Mesenchymal stem cell (in vitro differentiated cells and primary cell): Measurements from ENCODE around the gene BPIFB6.

Source experiments
- DNase-seq: peaks from one replicate; pipeline ENCODE4 v3.0.0-alpha.2; 2013
- H2AFZ ChIP-seq: one replicate; pipeline ENCODE4 v1.6.1; 2013; ENCODE audit warnings: low read depth, mild to moderate bottlenecking, control low read depth, inconsistent platforms, low read length, moderate library complexity
- H2AK5ac ChIP-seq: 2 replicates; pipeline ENCODE4 v1.6.1; 2013; ENCODE audit warnings: low read length, moderate library complexity, mild to moderate bottlenecking, inconsistent platforms; ENCODE audit not compliant: severe bottlenecking
- H2BK120ac ChIP-seq: one replicate; pipeline ENCODE4 v1.6.1; 2013; ENCODE audit warnings: low read depth, mild to moderate bottlenecking, inconsistent platforms, low read length, moderate library complexity
- H2BK12ac ChIP-seq, 2 experiments: one replicate each; pipeline ENCODE4 v1.6.1; 2013; ENCODE audit warnings: inconsistent platforms in 2 of 2, low read length in 2 of 2, mild to moderate bottlenecking in 2 of 2, moderate library complexity in 2 of 2, control low read depth in 1 of 2
- H2BK15ac ChIP-seq: one replicate; pipeline ENCODE4 v1.6.1; 2013; ENCODE audit warnings: mild to moderate bottlenecking, low read depth, inconsistent platforms; ENCODE audit not compliant: poor library complexity, severe bottlenecking
- H2BK5ac ChIP-seq: 2 replicates; pipeline ENCODE4 v1.6.1; 2013; ENCODE audit warnings: low read depth, mild to moderate bottlenecking, low read length, control low read depth, inconsistent platforms; ENCODE audit not compliant: poor library complexity, severe bottlenecking
- H3K14ac ChIP-seq, 2 experiments: one replicate each; pipeline ENCODE4 v1.6.1; 2013; ENCODE audit warnings: inconsistent platforms in 2 of 2, low read length in 2 of 2, control low read depth in 1 of 2, mild to moderate bottlenecking in 1 of 2, moderate library complexity in 1 of 2
- H3K18ac ChIP-seq, 2 experiments: one replicate each; pipeline ENCODE4 v1.6.1; 2013; ENCODE audit warnings: inconsistent platforms in 2 of 2, low read length in 2 of 2, control low read depth in 1 of 2, low read depth in 1 of 2, mild to moderate bottlenecking in 1 of 2
- H3K23ac ChIP-seq, 2 experiments: one replicate each; pipeline ENCODE4 v1.6.1; 2013; ENCODE audit warnings: inconsistent platforms in 2 of 2, low read length in 2 of 2, mild to moderate bottlenecking in 2 of 2, moderate library complexity in 2 of 2, control low read depth in 1 of 2
- H3K27ac ChIP-seq: 2 replicates; pipeline ENCODE4 v1.5.1; 2013; ENCODE audit warnings: mild to moderate bottlenecking, moderate library complexity, low read length, control low read depth, inconsistent platforms; ENCODE audit not compliant: poor library complexity, severe bottlenecking
- H3K27me3 ChIP-seq, 2 experiments: 2 replicates each; pipeline versions ENCODE4 v1.6.1 to v1.7.0; 2013; ENCODE audit warnings: low read length in 2 of 2, mild to moderate bottlenecking in 2 of 2, moderate library complexity in 2 of 2, control low read depth in 1 of 2, inconsistent platforms in 1 of 2; ENCODE audit not compliant: control insufficient read depth in 1 of 2, insufficient read depth in 1 of 2
- H3K36me3 ChIP-seq, 2 experiments: 2 replicates each; pipeline versions ENCODE4 v1.6.1 to v1.7.0; 2013; ENCODE audit warnings: low read length in 2 of 2, control low read depth in 1 of 2, inconsistent platforms in 1 of 2, low read depth in 1 of 2, mild to moderate bottlenecking in 1 of 2; ENCODE audit not compliant: insufficient read depth in 2 of 2, control insufficient read depth in 1 of 2
- H3K4ac ChIP-seq, 2 experiments: one replicate each; pipeline ENCODE4 v1.6.1; 2013; ENCODE audit warnings: inconsistent platforms in 2 of 2, low read length in 2 of 2, mild to moderate bottlenecking in 2 of 2, moderate library complexity in 2 of 2, control low read depth in 1 of 2, low read depth in 1 of 2
- H3K4me1 ChIP-seq: 2 replicates; pipeline ENCODE4 v1.6.1; 2013; ENCODE audit warnings: low read depth, low read length, control low read depth; ENCODE audit not compliant: control insufficient read depth, insufficient read depth
- H3K4me2 ChIP-seq: 2 replicates; pipeline ENCODE4 v1.6.1; 2013; ENCODE audit warnings: low read length, mild to moderate bottlenecking, inconsistent platforms; ENCODE audit not compliant: poor library complexity, severe bottlenecking
- H3K4me3 ChIP-seq, 2 experiments: 2 replicates each; pipeline versions ENCODE4 v1.5.1 to v1.7.0; 2013; ENCODE audit warnings: low read length in 2 of 2, mild to moderate bottlenecking in 2 of 2, control low read depth in 1 of 2, low read depth in 1 of 2; ENCODE audit not compliant: insufficient read depth in 1 of 2
- H3K79me1 ChIP-seq: replicated peaks from 2 replicates; pipeline ENCODE4 v1.6.1; 2013; ENCODE audit warnings: mild to moderate bottlenecking, control low read depth, low read length, inconsistent platforms; ENCODE audit not compliant: poor library complexity, severe bottlenecking
- H3K9ac ChIP-seq: 2 replicates; pipeline ENCODE4 v1.7.0; 2013; ENCODE audit warnings: mild to moderate bottlenecking, low read length, moderate library complexity
- H3K9me3 ChIP-seq: 2 replicates; pipeline ENCODE4 v1.7.0; 2013; ENCODE audit warnings: mild to moderate bottlenecking, low read length; ENCODE audit not compliant: control insufficient read depth
- H4K8ac ChIP-seq: one replicate; pipeline ENCODE4 v1.6.1; 2013; ENCODE audit warnings: inconsistent platforms, mild to moderate bottlenecking, low read length, moderate library complexity
- H4K91ac ChIP-seq: one replicate; pipeline ENCODE4 v1.6.1; 2013; ENCODE audit warnings: mild to moderate bottlenecking, low read length, inconsistent platforms
- WGBS: methylation state at CpG from one replicate; pipeline ENCODE4 v1.1.7; 2013; ENCODE audit warnings: mixed read lengths; 5-methylcytosine and 5-hydroxymethylcytosine counted together

BPIFB6 gene

GRCh38 chr20:33084722-33085121 lies 53.3 kb downstream of the BPIFB6 start:
- Histone ChIP-seq H3K4me3 (no peak overlapping the region), H3K23ac (no peak overlapping the region), H2AK5ac (no peak overlapping the region), H2BK5ac (no peak overlapping the region), H3K14ac (no peak overlapping the region), H2AFZ (no peak overlapping the region), H3K4me2 (no peak overlapping the region), H3K18ac (no peak overlapping the region), H3K27ac (no peak overlapping the region), H3K27me3 (peaks cover 11 to 65% of the 10 kb centered on the region in 2 experiments), H4K8ac (no peak overlapping the region), H4K91ac (no peak overlapping the region), H3K36me3 (peaks cover 0 to 3% of the 10 kb centered on the region in 2 experiments), H3K9ac (no peak overlapping the region), H3K9me3 (no peaks in the 10 kb centered on the region), H3K4ac (no peak overlapping the region), H2BK120ac (no peak overlapping the region), H3K4me1 (no peaks in the 10 kb centered on the region), H2BK12ac (no peak overlapping the region), H3K79me1 (no peaks in the 10 kb centered on the region), H2BK15ac (no peak overlapping the region)
- no peak for DNase-seq
- WGBS, result 95% methylated on average over 13 of the region's 15 CpGs

DNA sequence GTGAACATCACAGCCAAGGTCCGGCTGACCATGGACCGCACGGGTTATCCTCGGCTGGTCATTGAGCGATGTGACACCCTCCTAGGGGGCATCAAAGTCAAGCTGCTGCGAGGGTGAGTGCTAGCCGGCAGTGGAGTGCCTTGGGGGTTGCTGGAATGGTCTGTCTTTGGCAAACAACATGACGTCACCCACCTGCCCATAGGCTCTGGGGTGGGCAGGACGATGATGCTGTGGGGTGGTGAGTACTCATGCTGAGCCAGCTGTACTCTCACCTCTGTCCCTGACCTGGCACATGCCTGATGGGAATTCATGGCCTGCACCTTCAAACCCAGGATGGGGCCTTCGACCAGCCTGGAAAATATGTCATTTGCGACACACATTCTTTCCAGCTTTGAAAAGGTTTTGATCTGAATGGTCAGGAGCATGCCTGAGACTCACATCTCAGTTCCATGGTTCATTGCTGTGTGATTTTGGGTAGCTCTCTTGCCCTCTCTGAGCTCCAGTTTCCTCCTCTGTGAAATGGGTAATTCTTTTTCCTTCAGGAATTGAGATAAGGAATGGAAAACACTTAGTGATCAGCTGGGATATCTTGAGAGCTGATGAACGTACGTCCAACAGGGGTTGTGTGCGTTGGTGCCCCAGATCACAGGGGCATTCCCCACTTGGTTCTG lies 54.7 kb downstream of the BPIFB6 start:
- Histone ChIP-seq H3K9ac (no peak overlapping the region), H2AFZ (no peak overlapping the region), H3K4me2 (no peak overlapping the region), H3K4me1 (no peaks in the 10 kb centered on the region), H3K18ac (no peak overlapping the region), H2BK120ac (no peak overlapping the region), H3K23ac (no peak overlapping the region), H4K91ac (no peak overlapping the region), H2BK12ac (no peak overlapping the region), H3K9me3 (no peaks in the 10 kb centered on the region), H4K8ac (no peak overlapping the region), H3K27ac (no peak overlapping the region), H3K79me1 (no peaks in the 10 kb centered on the region), H3K4me3 (no peak overlapping the region), H2BK15ac (no peak overlapping the region), H3K27me3 (peaks cover 7 to 67% of the 10 kb centered on the region in 2 experiments), H2AK5ac (no peak overlapping the region), H3K36me3 (peaks cover 0 to 3% of the 10 kb centered on the region in 2 experiments), H3K14ac (no peak overlapping the region), H2BK5ac (no peak overlapping the region), H3K4ac (no peak overlapping the region)
- WGBS, result 89% methylated on average over 14 of the region's 14 CpGs
- no peak for DNase-seq

- no peak overlapping the region for H3K14ac ChIP-seq
- no peak overlapping the region for H2AK5ac ChIP-seq
- H3K4me1 ChIP-seq, result no peaks in the 10 kb centered on the region
- no peak overlapping the region for H3K4me3 ChIP-seq
- H2BK15ac ChIP-seq, result no peak overlapping the region
- no peak overlapping the region for H2AFZ ChIP-seq
- H3K23ac ChIP-seq, result no peak overlapping the region
- no peaks in the 10 kb centered on the region for H3K79me1 ChIP-seq
- H4K8ac ChIP-seq, result no peak overlapping the region
- no peak overlapping the region for H3K4ac ChIP-seq
- H3K36me3 ChIP-seq, result no peaks in the 10 kb centered on the region
- no peak overlapping the region for H3K27ac ChIP-seq
- DNase-seq, result no peak
- H3K18ac ChIP-seq, result no peak overlapping the region
- H3K9ac ChIP-seq, result no peak overlapping the region
- H3K9me3 ChIP-seq, result no peaks in the 10 kb centered on the region
- no peak overlapping the region for H2BK120ac ChIP-seq
- H2BK12ac ChIP-seq, result no peak overlapping the region
- no peak overlapping the region for H4K91ac ChIP-seq
- peaks cover 7 to 69% of the 10 kb centered on the region in 2 experiments for H3K27me3 ChIP-seq
- 33% methylated on average over 2 of the region's 3 CpGs for WGBS
- no peak overlapping the region for H2BK5ac ChIP-seq
- no peak overlapping the region for H3K4me2 ChIP-seq
Measured at GRCh38 chr20:33091147-33091546, 59.7 kb downstream of the BPIFB6 start.

- Histone ChIP-seq H3K4ac (no peak overlapping the region), H2BK120ac (no peak overlapping the region), H3K27me3 (peaks cover 7 to 63% of the 10 kb centered on the region in 2 experiments), H2BK15ac (no peak overlapping the region), H4K91ac (no peak overlapping the region), H4K8ac (no peak overlapping the region), H3K9me3 (no peaks in the 10 kb centered on the region), H3K4me3 (no peak overlapping the region), H3K9ac (no peak overlapping the region), H2BK5ac (no peak overlapping the region), H3K14ac (no peak overlapping the region), H2AK5ac (no peak overlapping the region), H3K18ac (no peak overlapping the region), H3K79me1 (no peaks in the 10 kb centered on the region), H2AFZ (no peak overlapping the region), H3K27ac (no peak overlapping the region), H3K36me3 (no peaks in the 10 kb centered on the region), H2BK12ac (no peak overlapping the region), H3K23ac (no peak overlapping the region), H3K4me1 (no peaks in the 10 kb centered on the region), H3K4me2 (no peak overlapping the region)
- WGBS, result 84% methylated on average over 3 of the region's 3 CpGs
- DNase-seq, result no peak
Measured at GRCh38 chr20:33091693-33092092, 60.2 kb downstream of the BPIFB6 start.
